ENCODE results near the gene DEK. TPM values are rescaled to one million over a fixed set of nuclear protein-coding genes. Genes with fewer than 3 reads are reported as not detected.
"Not testable (repeated sequence)": the region's sequence is repeated elsewhere in the genome, so short reads cannot be mapped to it uniquely, and the experiment has no call there.

Gene DEK
- total RNA-seq, 1 donor from 2014 or later = 64.2 TPM

GRCh38 chr6:18241208-18242038, 22.9 kb downstream of the DEK start:
- Histone ChIP-seq H3K9ac (ENCODE audit: low read depth in 1 of 3, low read length in 3 of 3) (no peak overlapping the region), H3K27ac (ENCODE audit: low read depth, low read length) (no peak overlapping the region), H3K4me1 (ENCODE audit: control insufficient read depth in 3 of 3, insufficient read depth in 3 of 3, low read length in 3 of 3) (no peaks in the 10 kb centered on the region), H3K4me3 (ENCODE audit: low read length in 3 of 3) (no peak overlapping the region), H3K9me3 (ENCODE audit: control insufficient read depth in 3 of 3, low read length in 3 of 3) (no peaks in the 10 kb centered on the region), H3K27me3 (ENCODE audit: control insufficient read depth in 3 of 3, insufficient read depth in 3 of 3, low read length in 3 of 3) (no peaks in the 10 kb centered on the region), H3K36me3 (ENCODE audit: control insufficient read depth in 3 of 3, insufficient read depth in 3 of 3, low read length in 3 of 3) (peaks cover 7 to 32% (median 31%) of the 10 kb centered on the region in 3 donors)

DNA sequence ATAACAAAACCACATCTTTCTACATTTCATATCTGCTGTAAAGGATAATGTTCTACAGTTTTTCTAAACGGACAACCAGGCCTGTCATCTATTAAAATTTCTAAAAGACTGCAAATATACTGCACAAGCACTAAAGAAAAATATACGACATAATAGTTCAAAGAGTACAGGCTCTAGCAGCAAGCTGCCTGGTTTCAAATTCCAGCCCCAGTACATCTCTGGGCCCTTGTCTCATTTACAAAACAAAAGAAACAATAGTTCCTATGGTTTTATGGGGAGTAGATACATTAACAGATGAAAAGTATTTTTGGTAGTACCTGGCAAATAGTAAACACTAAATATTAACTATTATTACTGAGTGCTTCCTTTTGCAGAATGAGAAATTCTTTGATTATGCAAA, 24.1 kb downstream of the DEK start:
- no peaks in the 10 kb centered on the region for H3K9me3 ChIP-seq (ENCODE audit: control insufficient read depth in 3 of 3, low read length in 3 of 3)
- H3K27ac ChIP-seq (ENCODE audit: low read depth, low read length) = no peak overlapping the region
- no peak overlapping the region for H3K9ac ChIP-seq (ENCODE audit: low read depth in 1 of 3, low read length in 3 of 3)
- no peak overlapping the region for H3K4me3 ChIP-seq (ENCODE audit: low read length in 3 of 3)
- no peaks in the 10 kb centered on the region for H3K4me1 ChIP-seq (ENCODE audit: control insufficient read depth in 3 of 3, insufficient read depth in 3 of 3, low read length in 3 of 3)
- H3K27me3 ChIP-seq (ENCODE audit: control insufficient read depth in 3 of 3, insufficient read depth in 3 of 3, low read length in 3 of 3) = no peaks in the 10 kb centered on the region
- peaks cover 4 to 33% (median 32%) of the 10 kb centered on the region in 3 donors for H3K36me3 ChIP-seq (ENCODE audit: control insufficient read depth in 3 of 3, insufficient read depth in 3 of 3, low read length in 3 of 3)

GRCh38 chr6:18237167-18237566, 27.2 kb downstream of the DEK start:
- H3K27me3 ChIP-seq (ENCODE audit: control insufficient read depth in 3 of 3, insufficient read depth in 3 of 3, low read length in 3 of 3) = no peaks in the 10 kb centered on the region
- H3K27ac ChIP-seq (ENCODE audit: low read depth, low read length) = no peak overlapping the region
- no peaks in the 10 kb centered on the region for H3K4me1 ChIP-seq (ENCODE audit: control insufficient read depth in 3 of 3, insufficient read depth in 3 of 3, low read length in 3 of 3)
- no peak overlapping the region for H3K4me3 ChIP-seq (ENCODE audit: low read length in 3 of 3)
- no peak overlapping the region for H3K9ac ChIP-seq (ENCODE audit: low read depth in 1 of 3, low read length in 3 of 3)
- H3K9me3 ChIP-seq (ENCODE audit: control insufficient read depth in 3 of 3, low read length in 3 of 3) = no peaks in the 10 kb centered on the region
- peaks cover 8 to 27% (median 22%) of the 10 kb centered on the region in 3 donors for H3K36me3 ChIP-seq (ENCODE audit: control insufficient read depth in 3 of 3, insufficient read depth in 3 of 3, low read length in 3 of 3)

DNA sequence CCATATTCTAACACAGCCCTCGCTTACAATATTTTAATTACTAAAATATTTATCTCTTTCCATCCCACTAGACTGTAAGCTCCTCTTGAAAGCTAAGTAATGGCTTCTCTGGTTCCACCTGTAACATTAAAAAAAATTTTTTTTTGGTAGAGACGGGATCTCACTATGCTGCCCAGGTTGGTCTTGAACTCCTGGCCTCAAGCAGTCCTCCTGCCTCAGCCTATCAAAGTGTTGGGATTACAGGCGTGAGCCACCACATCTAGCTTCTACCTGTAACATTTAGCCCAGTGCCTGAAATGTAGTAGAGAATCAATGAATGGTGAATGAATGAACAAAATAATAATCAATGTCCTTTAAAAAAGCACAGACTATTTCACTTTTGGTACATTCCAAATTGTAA, 28.8 kb downstream of the DEK start:
- H3K4me3 ChIP-seq (ENCODE audit: low read length in 3 of 3) = no peak overlapping the region
- H3K36me3 ChIP-seq (ENCODE audit: control insufficient read depth in 3 of 3, insufficient read depth in 3 of 3, low read length in 3 of 3) = peaks cover 8 to 26% (median 22%) of the 10 kb centered on the region in 3 donors
- no peaks in the 10 kb centered on the region for H3K9me3 ChIP-seq (ENCODE audit: control insufficient read depth in 3 of 3, low read length in 3 of 3)
- no peaks in the 10 kb centered on the region for H3K4me1 ChIP-seq (ENCODE audit: control insufficient read depth in 3 of 3, insufficient read depth in 3 of 3, low read length in 3 of 3)
- no peaks in the 10 kb centered on the region for H3K27me3 ChIP-seq (ENCODE audit: control insufficient read depth in 3 of 3, insufficient read depth in 3 of 3, low read length in 3 of 3)
- no peak overlapping the region for H3K27ac ChIP-seq (ENCODE audit: low read depth, low read length)
- no peak overlapping the region for H3K9ac ChIP-seq (ENCODE audit: low read depth in 1 of 3, low read length in 3 of 3)

GRCh38 chr6:18234564-18234963, 29.8 kb downstream of the DEK start:
- Histone ChIP-seq H3K27me3 (ENCODE audit: control insufficient read depth in 3 of 3, insufficient read depth in 3 of 3, low read length in 3 of 3) (no peaks in the 10 kb centered on the region), H3K4me3 (ENCODE audit: low read length in 3 of 3) (no peak overlapping the region), H3K36me3 (ENCODE audit: control insufficient read depth in 3 of 3, insufficient read depth in 3 of 3, low read length in 3 of 3) (peaks cover 8 to 26% (median 22%) of the 10 kb centered on the region in 3 donors), H3K9ac (ENCODE audit: low read depth in 1 of 3, low read length in 3 of 3) (no peak overlapping the region), H3K9me3 (ENCODE audit: control insufficient read depth in 3 of 3, low read length in 3 of 3) (no peaks in the 10 kb centered on the region), H3K4me1 (ENCODE audit: control insufficient read depth in 3 of 3, insufficient read depth in 3 of 3, low read length in 3 of 3) (no peaks in the 10 kb centered on the region), H3K27ac (ENCODE audit: low read depth, low read length) (no peak overlapping the region)

- H3K27ac ChIP-seq (ENCODE audit: low read depth, low read length); H3K4me1 ChIP-seq (ENCODE audit: control insufficient read depth in 3 of 3, insufficient read depth in 3 of 3, low read length in 3 of 3); H3K9ac ChIP-seq (ENCODE audit: low read depth in 1 of 3, low read length in 3 of 3); H3K9me3 ChIP-seq (ENCODE audit: control insufficient read depth in 3 of 3, low read length in 3 of 3); H3K4me3 ChIP-seq (ENCODE audit: low read length in 3 of 3); H3K27me3 ChIP-seq (ENCODE audit: control insufficient read depth in 3 of 3, insufficient read depth in 3 of 3, low read length in 3 of 3): not testable (repeated sequence)
- peaks cover 9 to 28% (median 21%) of the 10 kb centered on the region in 3 donors for H3K36me3 ChIP-seq (ENCODE audit: control insufficient read depth in 3 of 3, insufficient read depth in 3 of 3, low read length in 3 of 3)
Observed at GRCh38 chr6:18233770-18234169, 30.6 kb downstream of the DEK start.

GRCh38 chr6:18231856-18232255, 32.5 kb downstream of the DEK start:
- not testable (repeated sequence) for H3K9ac ChIP-seq (ENCODE audit: low read depth in 1 of 3, low read length in 3 of 3); H3K4me1 ChIP-seq (ENCODE audit: control insufficient read depth in 3 of 3, insufficient read depth in 3 of 3, low read length in 3 of 3); H3K9me3 ChIP-seq (ENCODE audit: control insufficient read depth in 3 of 3, low read length in 3 of 3); H3K27me3 ChIP-seq (ENCODE audit: control insufficient read depth in 3 of 3, insufficient read depth in 3 of 3, low read length in 3 of 3); H3K4me3 ChIP-seq (ENCODE audit: low read length in 3 of 3); H3K27ac ChIP-seq (ENCODE audit: low read depth, low read length)
- peaks cover 15 to 30% (median 22%) of the 10 kb centered on the region in 3 donors for H3K36me3 ChIP-seq (ENCODE audit: control insufficient read depth in 3 of 3, insufficient read depth in 3 of 3, low read length in 3 of 3)

DNA sequence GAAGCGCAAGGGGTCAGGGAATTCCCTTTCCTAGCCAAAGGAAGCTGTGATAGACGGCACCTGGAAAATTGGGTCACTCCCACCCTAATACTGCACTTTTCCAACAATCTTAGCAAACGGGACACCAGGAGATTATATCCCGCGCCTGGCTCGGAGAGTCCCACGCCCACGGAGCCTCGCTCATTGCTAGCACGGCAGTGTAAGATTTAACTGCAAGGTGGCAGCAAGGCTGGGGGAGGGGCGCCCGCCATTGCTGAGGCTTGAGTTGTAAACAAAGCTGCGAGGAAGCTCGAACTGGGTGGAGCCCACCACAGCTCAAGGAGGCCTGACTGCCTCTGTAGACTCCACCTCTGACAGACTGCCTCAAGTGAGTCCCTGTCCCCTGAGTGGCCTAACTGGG, 35.7 kb downstream of the DEK start:
- H3K36me3 ChIP-seq (ENCODE audit: control insufficient read depth in 3 of 3, insufficient read depth in 3 of 3, low read length in 3 of 3) = peaks cover 7 to 35% (median 24%) of the 10 kb centered on the region in 3 donors
- not testable (repeated sequence) for H3K4me3 ChIP-seq (ENCODE audit: low read length in 3 of 3); H3K9ac ChIP-seq (ENCODE audit: low read depth in 1 of 3, low read length in 3 of 3); H3K9me3 ChIP-seq (ENCODE audit: control insufficient read depth in 3 of 3, low read length in 3 of 3); H3K27me3 ChIP-seq (ENCODE audit: control insufficient read depth in 3 of 3, insufficient read depth in 3 of 3, low read length in 3 of 3); H3K4me1 ChIP-seq (ENCODE audit: control insufficient read depth in 3 of 3, insufficient read depth in 3 of 3, low read length in 3 of 3); H3K27ac ChIP-seq (ENCODE audit: low read depth, low read length)

DNA sequence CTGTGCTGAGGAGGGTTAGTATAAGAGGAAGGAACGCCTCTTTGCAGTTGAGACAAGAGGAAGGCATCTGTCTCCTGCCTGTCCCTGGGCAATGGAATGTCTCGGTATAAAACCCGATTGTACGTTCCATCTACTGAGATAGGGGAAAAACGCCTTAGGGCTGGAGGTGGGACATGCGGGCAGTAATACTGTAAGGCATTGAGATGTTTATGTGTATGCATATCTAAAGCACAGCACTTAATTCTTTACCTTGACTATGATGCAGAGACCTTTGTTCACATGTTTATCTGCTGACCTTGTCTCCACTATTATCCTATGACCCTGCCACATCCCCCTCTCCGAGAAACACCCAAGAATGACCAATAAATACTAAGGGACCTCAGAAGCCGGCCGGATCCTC, 37.2 kb downstream of the DEK start:
- H3K27ac ChIP-seq (ENCODE audit: low read depth, low read length); H3K4me3 ChIP-seq (ENCODE audit: low read length in 3 of 3); H3K27me3 ChIP-seq (ENCODE audit: control insufficient read depth in 3 of 3, insufficient read depth in 3 of 3, low read length in 3 of 3); H3K4me1 ChIP-seq (ENCODE audit: control insufficient read depth in 3 of 3, insufficient read depth in 3 of 3, low read length in 3 of 3); H3K9me3 ChIP-seq (ENCODE audit: control insufficient read depth in 3 of 3, low read length in 3 of 3); H3K9ac ChIP-seq (ENCODE audit: low read depth in 1 of 3, low read length in 3 of 3): not testable (repeated sequence)
- peaks cover 7 to 35% (median 24%) of the 10 kb centered on the region in 3 donors for H3K36me3 ChIP-seq (ENCODE audit: control insufficient read depth in 3 of 3, insufficient read depth in 3 of 3, low read length in 3 of 3)

DNA sequence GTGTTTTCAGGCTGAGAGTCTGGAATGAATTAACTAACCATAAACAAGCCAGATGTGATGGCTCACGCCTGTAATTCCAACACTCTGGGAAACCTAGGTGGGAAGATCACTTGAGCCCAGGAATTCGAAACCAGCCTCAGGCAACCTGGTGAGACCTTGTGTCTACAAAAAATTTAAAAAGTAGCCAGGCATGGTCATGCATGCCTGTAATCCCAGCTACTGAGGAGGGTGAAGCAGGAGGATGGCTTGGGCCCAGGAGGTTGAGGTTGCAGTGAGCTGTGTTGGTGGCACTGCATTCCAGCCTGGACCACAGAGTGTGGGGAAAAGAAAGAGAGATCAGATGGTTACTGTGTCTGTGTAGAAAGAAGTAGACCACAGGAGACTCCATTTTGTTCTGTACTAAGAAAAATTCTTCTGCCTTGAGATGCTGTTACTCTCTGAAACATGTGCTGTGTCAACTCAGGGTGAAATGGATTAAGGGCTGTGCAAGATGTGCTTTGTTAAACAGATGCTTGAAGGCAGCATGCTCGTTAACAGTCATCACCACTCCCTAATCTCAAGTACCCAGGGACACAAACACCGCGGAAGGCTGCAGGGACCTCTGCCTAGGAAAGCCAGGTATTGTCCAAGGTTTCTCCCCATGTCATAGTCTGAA, 37.8 kb downstream of the DEK start:
- H3K4me1 ChIP-seq (ENCODE audit: control insufficient read depth in 3 of 3, insufficient read depth in 3 of 3, low read length in 3 of 3); H3K9me3 ChIP-seq (ENCODE audit: control insufficient read depth in 3 of 3, low read length in 3 of 3); H3K9ac ChIP-seq (ENCODE audit: low read depth in 1 of 3, low read length in 3 of 3); H3K27me3 ChIP-seq (ENCODE audit: control insufficient read depth in 3 of 3, insufficient read depth in 3 of 3, low read length in 3 of 3); H3K4me3 ChIP-seq (ENCODE audit: low read length in 3 of 3); H3K27ac ChIP-seq (ENCODE audit: low read depth, low read length): not testable (repeated sequence)
- H3K36me3 ChIP-seq (ENCODE audit: control insufficient read depth in 3 of 3, insufficient read depth in 3 of 3, low read length in 3 of 3) = peaks cover 7 to 36% (median 26%) of the 10 kb centered on the region in 3 donors
